ENCODE measurements around the gene PTPRZ1.

The PTPRZ1 gene

GRCh38 chr7:121872831-121873288 lies at the start of gene PTPRZ1:
PTPRZ1 (plus strand) TSS chr7:121873161; CDS start chr7:121873500, 339 bp downstream.
- peaks cover 84% of the 10 kb centered on the region for H3K27me3 ChIP-seq (ENCODE audit: insufficient read depth, low read length)
- H3K79me2 ChIP-seq (ENCODE audit: control insufficient read depth, insufficient read depth, low read length, unreplicated experiment), result no peaks in the 10 kb centered on the region
- peak within 1 kb of the TSS; percentile 78 for H3K4me3 ChIP-seq (ENCODE audit: low read depth, low read length)
- H3K4me1 ChIP-seq (ENCODE audit: control insufficient read depth, insufficient read depth, low read length, unreplicated experiment), result no peaks in the 10 kb centered on the region
- peak within 1 kb of the TSS; percentile 66 for H2AFZ ChIP-seq (ENCODE audit: low read length, unreplicated experiment)
- H3K27ac ChIP-seq (ENCODE audit: low read depth, low read length), result no peak within 1 kb of the TSS
- no peaks in the 10 kb centered on the region for H3K36me3 ChIP-seq (ENCODE audit: insufficient read depth, low read length)

- Histone ChIP-seq H3K79me2 (ENCODE audit: control insufficient read depth, insufficient read depth, low read length, unreplicated experiment) (no peaks in the 10 kb centered on the region), H2AFZ (ENCODE audit: low read length, unreplicated experiment) (no peak overlapping the region)
Observed at GRCh38 chr7:121824276-121824675, 48.7 kb upstream of the PTPRZ1 start.

DNA sequence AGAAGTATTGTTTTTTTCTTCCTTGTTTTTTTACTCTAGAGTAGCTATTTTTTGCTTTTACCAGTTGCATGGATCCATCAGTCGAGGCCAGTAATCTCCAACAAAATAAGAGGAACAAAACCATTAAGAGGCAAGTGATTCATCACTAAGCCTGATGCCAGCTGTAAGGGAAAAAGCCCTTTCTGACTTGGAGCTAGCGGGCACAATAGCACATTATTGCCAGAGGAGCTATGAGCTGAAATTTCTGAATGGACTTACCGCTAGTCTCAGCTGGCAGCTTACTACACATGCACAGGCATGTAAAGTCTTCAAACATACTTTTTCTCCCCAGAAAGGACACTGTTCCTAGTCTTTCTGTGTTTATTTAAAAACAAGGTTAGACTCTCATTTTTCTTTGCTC lies 41.6 kb upstream of the PTPRZ1 start:
- Histone ChIP-seq H3K4me1 (ENCODE audit: control insufficient read depth, insufficient read depth, low read length, unreplicated experiment) (no peaks in the 10 kb centered on the region), H3K27me3 (ENCODE audit: insufficient read depth, low read length) (no peaks in the 10 kb centered on the region), H2AFZ (ENCODE audit: low read length, unreplicated experiment) (no peak overlapping the region), H3K4me3 (ENCODE audit: low read depth, low read length) (no peak overlapping the region), H3K36me3 (ENCODE audit: insufficient read depth, low read length) (no peaks in the 10 kb centered on the region), H3K27ac (ENCODE audit: low read depth, low read length) (no peak overlapping the region), H3K79me2 (ENCODE audit: control insufficient read depth, insufficient read depth, low read length, unreplicated experiment) (no peaks in the 10 kb centered on the region)

More at GRCh38 chr7:121824276-121824675, 48.7 kb upstream of the PTPRZ1 start:
- Histone ChIP-seq H3K36me3 (ENCODE audit: insufficient read depth, low read length) (no peaks in the 10 kb centered on the region), H3K4me1 (ENCODE audit: control insufficient read depth, insufficient read depth, low read length, unreplicated experiment) (no peaks in the 10 kb centered on the region), H3K27ac (ENCODE audit: low read depth, low read length) (no peak overlapping the region), H3K27me3 (ENCODE audit: insufficient read depth, low read length) (no peaks in the 10 kb centered on the region), H3K4me3 (ENCODE audit: low read depth, low read length) (no peak overlapping the region)

GRCh38 chr7:121831801-121832200 lies 41.2 kb upstream of the PTPRZ1 start:
- H3K4me1 ChIP-seq (ENCODE audit: control insufficient read depth, insufficient read depth, low read length, unreplicated experiment), result no peaks in the 10 kb centered on the region
- H3K4me3 ChIP-seq (ENCODE audit: low read depth, low read length), result no peak overlapping the region
- no peaks in the 10 kb centered on the region for H3K36me3 ChIP-seq (ENCODE audit: insufficient read depth, low read length)
- H3K79me2 ChIP-seq (ENCODE audit: control insufficient read depth, insufficient read depth, low read length, unreplicated experiment), result no peaks in the 10 kb centered on the region
- H2AFZ ChIP-seq (ENCODE audit: low read length, unreplicated experiment), result no peak overlapping the region
- no peak overlapping the region for H3K27ac ChIP-seq (ENCODE audit: low read depth, low read length)
- H3K27me3 ChIP-seq (ENCODE audit: insufficient read depth, low read length), result no peaks in the 10 kb centered on the region

DNA sequence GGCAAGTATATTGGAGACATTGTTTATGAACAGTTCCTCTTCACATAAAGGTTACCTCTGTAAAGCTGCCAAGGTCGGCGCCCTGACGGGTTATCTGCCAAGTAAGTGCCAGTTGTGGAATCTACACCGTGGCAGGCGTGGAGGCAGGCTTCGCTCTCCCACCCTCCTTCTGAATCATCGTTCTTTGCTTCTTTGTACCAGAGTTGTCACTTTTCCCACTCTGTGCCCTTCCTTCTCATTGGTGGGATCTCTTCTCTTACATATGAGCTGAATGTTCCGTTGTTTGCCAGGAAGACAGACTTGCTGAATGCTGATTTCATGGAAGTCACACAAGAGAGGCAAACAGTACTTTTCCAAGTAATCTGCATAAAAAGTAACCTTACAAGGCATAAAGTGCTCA lies 40.6 kb upstream of the PTPRZ1 start:
- Histone ChIP-seq H3K79me2 (ENCODE audit: control insufficient read depth, insufficient read depth, low read length, unreplicated experiment) (no peaks in the 10 kb centered on the region), H2AFZ (ENCODE audit: low read length, unreplicated experiment) (no peak overlapping the region), H3K27me3 (ENCODE audit: insufficient read depth, low read length) (no peaks in the 10 kb centered on the region), H3K36me3 (ENCODE audit: insufficient read depth, low read length) (no peaks in the 10 kb centered on the region), H3K27ac (ENCODE audit: low read depth, low read length) (no peak overlapping the region), H3K4me1 (ENCODE audit: control insufficient read depth, insufficient read depth, low read length, unreplicated experiment) (no peaks in the 10 kb centered on the region), H3K4me3 (ENCODE audit: low read depth, low read length) (no peak overlapping the region)

- Histone ChIP-seq H3K4me1 (ENCODE audit: control insufficient read depth, insufficient read depth, low read length, unreplicated experiment) (no peaks in the 10 kb centered on the region), H3K27me3 (ENCODE audit: insufficient read depth, low read length) (peaks cover 6% of the 10 kb centered on the region; the same call in 1 of the 2 replicates), H3K36me3 (ENCODE audit: insufficient read depth, low read length) (no peaks in the 10 kb centered on the region), H2AFZ (ENCODE audit: low read length, unreplicated experiment) (no peak overlapping the region), H3K27ac (ENCODE audit: low read depth, low read length) (no peak overlapping the region), H3K4me3 (ENCODE audit: low read depth, low read length) (no peak overlapping the region), H3K79me2 (ENCODE audit: control insufficient read depth, insufficient read depth, low read length, unreplicated experiment) (no peaks in the 10 kb centered on the region)
Observed at GRCh38 chr7:121833991-121834390, 39.0 kb upstream of the PTPRZ1 start.

- no peak overlapping the region for H3K27ac ChIP-seq (ENCODE audit: low read depth, low read length)
- H3K36me3 ChIP-seq (ENCODE audit: insufficient read depth, low read length), result no peaks in the 10 kb centered on the region
Observed at GRCh38 chr7:121837462-121837861, 35.5 kb upstream of the PTPRZ1 start.

DNA sequence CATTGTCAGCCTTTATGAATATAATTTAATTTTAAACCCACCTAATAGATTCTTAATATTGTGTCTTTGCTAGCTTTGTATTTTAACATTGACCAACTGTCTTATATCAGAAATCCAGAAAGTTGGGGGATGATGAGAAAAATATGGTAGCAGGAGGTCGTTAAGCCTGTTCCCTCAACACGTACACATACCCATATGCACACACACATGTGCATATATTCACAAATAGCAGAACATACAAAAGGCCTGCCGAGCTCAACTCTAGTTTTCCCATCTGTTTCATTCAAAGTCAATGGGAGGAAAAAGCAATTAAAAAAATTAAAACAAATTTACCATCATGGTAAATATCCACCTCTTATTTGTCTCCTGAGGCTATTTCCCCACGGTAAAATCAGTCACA lies 25.9 kb upstream of the PTPRZ1 start:
- H2AFZ ChIP-seq (ENCODE audit: low read length, unreplicated experiment), result no peak overlapping the region
- no peaks in the 10 kb centered on the region for H3K36me3 ChIP-seq (ENCODE audit: insufficient read depth, low read length)
- no peak overlapping the region for H3K4me3 ChIP-seq (ENCODE audit: low read depth, low read length)
- no peaks in the 10 kb centered on the region for H3K27me3 ChIP-seq (ENCODE audit: insufficient read depth, low read length)
- no peaks in the 10 kb centered on the region for H3K4me1 ChIP-seq (ENCODE audit: control insufficient read depth, insufficient read depth, low read length, unreplicated experiment)
- no peaks in the 10 kb centered on the region for H3K79me2 ChIP-seq (ENCODE audit: control insufficient read depth, insufficient read depth, low read length, unreplicated experiment)
- H3K27ac ChIP-seq (ENCODE audit: low read depth, low read length), result no peak overlapping the region

More at GRCh38 chr7:121837462-121837861, 35.5 kb upstream of the PTPRZ1 start:
- H3K79me2 ChIP-seq (ENCODE audit: control insufficient read depth, insufficient read depth, low read length, unreplicated experiment), result no peaks in the 10 kb centered on the region
- peaks cover 6% of the 10 kb centered on the region; the same call in 1 of the 2 replicates for H3K27me3 ChIP-seq (ENCODE audit: insufficient read depth, low read length)
- no peaks in the 10 kb centered on the region for H3K4me1 ChIP-seq (ENCODE audit: control insufficient read depth, insufficient read depth, low read length, unreplicated experiment)
- H2AFZ ChIP-seq (ENCODE audit: low read length, unreplicated experiment), result no peak overlapping the region
- H3K4me3 ChIP-seq (ENCODE audit: low read depth, low read length), result no peak overlapping the region

- no peaks in the 10 kb centered on the region for H3K36me3 ChIP-seq (ENCODE audit: insufficient read depth, low read length)
- H3K4me3 ChIP-seq (ENCODE audit: low read depth, low read length), result no peak overlapping the region
- H3K27me3 ChIP-seq (ENCODE audit: insufficient read depth, low read length), result 0 out of 2 replicates have a peak, but pooled peaks cover 3% of the 10 kb centered on the region
- no peaks in the 10 kb centered on the region for H3K4me1 ChIP-seq (ENCODE audit: control insufficient read depth, insufficient read depth, low read length, unreplicated experiment)
- no peak overlapping the region for H2AFZ ChIP-seq (ENCODE audit: low read length, unreplicated experiment)
- H3K27ac ChIP-seq (ENCODE audit: low read depth, low read length), result no peak overlapping the region
- H3K79me2 ChIP-seq (ENCODE audit: control insufficient read depth, insufficient read depth, low read length, unreplicated experiment), result no peaks in the 10 kb centered on the region
Observed at GRCh38 chr7:121853307-121853706, 19.7 kb upstream of the PTPRZ1 start.

GRCh38 chr7:121860953-121861352 lies 12.0 kb upstream of the PTPRZ1 start:
- no peak overlapping the region for H3K4me3 ChIP-seq (ENCODE audit: low read depth, low read length)
- H3K27me3 ChIP-seq (ENCODE audit: insufficient read depth, low read length), result peaks cover 28% of the 10 kb centered on the region
- no peak overlapping the region for H2AFZ ChIP-seq (ENCODE audit: low read length, unreplicated experiment)
- H3K79me2 ChIP-seq (ENCODE audit: control insufficient read depth, insufficient read depth, low read length, unreplicated experiment), result no peaks in the 10 kb centered on the region
- no peaks in the 10 kb centered on the region for H3K4me1 ChIP-seq (ENCODE audit: control insufficient read depth, insufficient read depth, low read length, unreplicated experiment)
- H3K27ac ChIP-seq (ENCODE audit: low read depth, low read length), result no peak overlapping the region
- no peaks in the 10 kb centered on the region for H3K36me3 ChIP-seq (ENCODE audit: insufficient read depth, low read length)

GRCh38 chr7:121862591-121862990 lies 10.4 kb upstream of the PTPRZ1 start:
- H3K79me2 ChIP-seq (ENCODE audit: control insufficient read depth, insufficient read depth, low read length, unreplicated experiment), result no peaks in the 10 kb centered on the region
- H3K36me3 ChIP-seq (ENCODE audit: insufficient read depth, low read length), result no peaks in the 10 kb centered on the region
- H3K27ac ChIP-seq (ENCODE audit: low read depth, low read length), result no peak overlapping the region
- no peak overlapping the region for H3K4me3 ChIP-seq (ENCODE audit: low read depth, low read length)
- H2AFZ ChIP-seq (ENCODE audit: low read length, unreplicated experiment), result no peak overlapping the region
- no peaks in the 10 kb centered on the region for H3K4me1 ChIP-seq (ENCODE audit: control insufficient read depth, insufficient read depth, low read length, unreplicated experiment)
- H3K27me3 ChIP-seq (ENCODE audit: insufficient read depth, low read length), result peaks cover 34% of the 10 kb centered on the region
